SU-DHL-6 (cell line): ENCODE results near the gene EIF3K.

Experiments
- H2AFZ ChIP-seq: fragments of 200-600 bp; sonication (generic); 2 replicates; pipeline ENCODE4 v1.6.1; 2014; ENCODE audit warnings: low read depth, mild to moderate bottlenecking, moderate library complexity, mixed read lengths, antibody characterized with exemption, low read length; ENCODE audit not compliant: severe bottlenecking
- H3F3A ChIP-seq: fragments of 200-600 bp; shearing (Covaris generic); 2 replicates; pipeline ENCODE4 v1.6.0; 2016; ENCODE audit warnings: antibody characterized with exemption, mild to moderate bottlenecking; ENCODE audit not compliant: insufficient read depth
- H3K27ac ChIP-seq: fragments of 200-600 bp; sonication (generic); 2 replicates; pipeline ENCODE4 v1.5.1; 2016; ENCODE audit warnings: low read depth, mild to moderate bottlenecking, low read length, moderate library complexity, mixed read lengths
- H3K27me3 ChIP-seq: fragments of 200-600 bp; sonication (generic), shearing (Covaris generic); 2 replicates; pipeline ENCODE4 v1.6.0; 2014; ENCODE audit warnings: mild to moderate bottlenecking, low read length
- H3K36me3 ChIP-seq: fragments of 200-600 bp; sonication (generic); 2 replicates; pipeline ENCODE4 v1.6.1; 2014; ENCODE audit warnings: mild to moderate bottlenecking, low read length, mixed read lengths
- H3K4me2 ChIP-seq: fragments of 300-600, 200-600 bp; shearing (Covaris generic), sonication (generic); 2 replicates; pipeline ENCODE4 v1.6.0; 2014; ENCODE audit warnings: low read length, low read depth, mild to moderate bottlenecking; ENCODE audit not compliant: poor library complexity, severe bottlenecking
- H3K4me3 ChIP-seq: fragments of 200-600 bp; sonication (generic); 2 replicates; pipeline ENCODE4 v1.5.1; 2014; ENCODE audit warnings: antibody characterized with exemption, low read length, mild to moderate bottlenecking, mixed read lengths; ENCODE audit not compliant: insufficient read depth, poor library complexity, severe bottlenecking
- H3K79me2 ChIP-seq: fragments of 200-600 bp; sonication (generic); 2 replicates; pipeline ENCODE4 v1.6.1; 2014; ENCODE audit warnings: mild to moderate bottlenecking, low read length, moderate library complexity; ENCODE audit not compliant: insufficient read depth
- H3K9ac ChIP-seq: fragments of 200-600 bp; sonication (generic); 2 replicates; pipeline ENCODE4 v1.7.0; 2014; ENCODE audit warnings: mild to moderate bottlenecking, low read length
- H3K9me2 ChIP-seq: fragments of 200-600 bp; sonication (generic); replicated peaks from 2 replicates; pipeline ENCODE4 v1.6.1; 2014; ENCODE audit warnings: low read length; ENCODE audit not compliant: insufficient read depth
- H3K9me3 ChIP-seq: fragments of 200-600 bp; sonication (generic); 2 replicates; pipeline ENCODE4 v1.6.1; 2014; ENCODE audit warnings: low read length, mixed read lengths; ENCODE audit not compliant: insufficient read depth
- H4K20me1 ChIP-seq: fragments of 200-600 bp; sonication (generic); 2 replicates; pipeline ENCODE4 v1.6.1; 2014; ENCODE audit warnings: low read depth, mild to moderate bottlenecking, antibody characterized with exemption, low read length, moderate library complexity, mixed read lengths
- EZH2phosphoT487 ChIP-seq: fragments of 200-600 bp; sonication (generic), shearing (Covaris generic); conservative IDR thresholded peaks from 2 replicates; pipeline ENCODE4 v1.6.1; 2018; ENCODE audit warnings: mild to moderate bottlenecking, antibody characterized with exemption, low read length, moderate library complexity, mixed read lengths
- TF ChIP-seq, protein P1 (sequence below): fragments of 200-600 bp; sonication (generic); IDR thresholded peaks from one replicate; pipeline ENCODE4 v1.5.1; 2017; ENCODE audit warnings: antibody characterized with exemption, mild to moderate bottlenecking, low read length, moderate library complexity; ENCODE audit not compliant: insufficient read depth, poor library complexity, severe bottlenecking

Gene EIF3K

DNA sequence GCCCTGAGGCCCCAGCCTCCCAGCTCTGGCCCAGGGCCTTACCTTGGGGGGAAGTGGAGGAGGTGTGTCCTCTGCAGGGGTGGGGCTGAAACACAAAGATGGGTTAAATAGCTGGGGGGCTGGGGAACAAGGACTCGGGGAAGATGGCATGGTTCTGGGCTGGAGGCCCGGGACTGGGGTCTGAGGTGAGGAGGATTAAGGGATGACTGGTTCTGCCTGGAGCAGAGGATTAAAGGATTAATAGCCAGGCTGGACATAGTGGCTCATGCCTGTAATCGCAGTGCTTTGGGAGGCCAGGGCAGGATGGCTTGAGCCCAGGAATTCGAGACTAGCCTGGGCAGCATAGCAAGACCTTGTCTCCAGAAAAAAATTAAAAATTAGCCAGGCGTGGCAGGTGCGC lies 12.9 kb upstream of the EIF3K start:
- Histone ChIP-seq H3K9ac (no peak overlapping the region), H3K4me3 (no peak overlapping the region), H4K20me1 (no peaks in the 10 kb centered on the region), H3K4me2 (no peak overlapping the region), H3K9me2 (no peaks in the 10 kb centered on the region), H3K9me3 (no peaks in the 10 kb centered on the region), H3K27ac (no peak overlapping the region), H3K27me3 (no peaks in the 10 kb centered on the region), H3K36me3 (peaks cover 7% of the 10 kb centered on the region; the same call in 1 of the 2 replicates), H2AFZ (no peak overlapping the region), H3F3A (0 out of 2 replicates have a peak, but pooled peaks cover 3% of the 10 kb centered on the region), H3K79me2 (no peaks in the 10 kb centered on the region)
- TF ChIP-seq EZH2phosphoT487, result no peak
- TF ChIP-seq, protein P1, sequence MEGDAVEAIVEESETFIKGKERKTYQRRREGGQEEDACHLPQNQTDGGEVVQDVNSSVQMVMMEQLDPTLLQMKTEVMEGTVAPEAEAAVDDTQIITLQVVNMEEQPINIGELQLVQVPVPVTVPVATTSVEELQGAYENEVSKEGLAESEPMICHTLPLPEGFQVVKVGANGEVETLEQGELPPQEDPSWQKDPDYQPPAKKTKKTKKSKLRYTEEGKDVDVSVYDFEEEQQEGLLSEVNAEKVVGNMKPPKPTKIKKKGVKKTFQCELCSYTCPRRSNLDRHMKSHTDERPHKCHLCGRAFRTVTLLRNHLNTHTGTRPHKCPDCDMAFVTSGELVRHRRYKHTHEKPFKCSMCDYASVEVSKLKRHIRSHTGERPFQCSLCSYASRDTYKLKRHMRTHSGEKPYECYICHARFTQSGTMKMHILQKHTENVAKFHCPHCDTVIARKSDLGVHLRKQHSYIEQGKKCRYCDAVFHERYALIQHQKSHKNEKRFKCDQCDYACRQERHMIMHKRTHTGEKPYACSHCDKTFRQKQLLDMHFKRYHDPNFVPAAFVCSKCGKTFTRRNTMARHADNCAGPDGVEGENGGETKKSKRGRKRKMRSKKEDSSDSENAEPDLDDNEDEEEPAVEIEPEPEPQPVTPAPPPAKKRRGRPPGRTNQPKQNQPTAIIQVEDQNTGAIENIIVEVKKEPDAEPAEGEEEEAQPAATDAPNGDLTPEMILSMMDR, result no peak

DNA sequence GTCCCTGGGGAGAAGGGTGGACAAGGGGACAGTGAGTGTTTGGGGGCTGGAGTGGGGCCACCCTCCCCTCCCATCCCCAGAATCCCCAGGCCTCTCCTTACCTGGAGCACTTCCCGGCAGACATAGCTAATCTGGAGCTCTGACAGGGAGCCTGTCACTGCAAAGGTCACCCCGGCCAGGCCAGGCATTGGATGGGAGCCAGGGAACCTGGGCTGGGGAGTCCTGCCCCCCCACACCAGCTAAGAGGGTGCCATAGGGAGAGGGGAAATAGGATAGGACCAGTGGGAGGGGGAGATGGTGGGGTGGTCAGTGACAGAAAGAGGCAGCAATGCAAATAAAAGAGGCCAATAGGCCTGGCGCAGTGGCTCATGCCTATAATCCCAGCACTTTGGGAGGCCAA lies 4.7 kb upstream of the EIF3K start:
- TF ChIP-seq EZH2phosphoT487, result no peak
- TF ChIP-seq, protein P1, result no peak
- Histone ChIP-seq H3K9me3 (no peaks in the 10 kb centered on the region), H3K27ac (no peak overlapping the region), H2AFZ (no peak overlapping the region), H3K9me2 (no peaks in the 10 kb centered on the region), H3F3A (peaks cover 11% of the 10 kb centered on the region), H3K4me2 (no peak overlapping the region), H3K79me2 (peaks cover 27% of the 10 kb centered on the region), H4K20me1 (no peaks in the 10 kb centered on the region), H3K27me3 (no peaks in the 10 kb centered on the region), H3K4me3 (no peak overlapping the region), H3K36me3 (no peaks in the 10 kb centered on the region; the same call in 1 of the 2 replicates), H3K9ac (no peak overlapping the region)

DNA sequence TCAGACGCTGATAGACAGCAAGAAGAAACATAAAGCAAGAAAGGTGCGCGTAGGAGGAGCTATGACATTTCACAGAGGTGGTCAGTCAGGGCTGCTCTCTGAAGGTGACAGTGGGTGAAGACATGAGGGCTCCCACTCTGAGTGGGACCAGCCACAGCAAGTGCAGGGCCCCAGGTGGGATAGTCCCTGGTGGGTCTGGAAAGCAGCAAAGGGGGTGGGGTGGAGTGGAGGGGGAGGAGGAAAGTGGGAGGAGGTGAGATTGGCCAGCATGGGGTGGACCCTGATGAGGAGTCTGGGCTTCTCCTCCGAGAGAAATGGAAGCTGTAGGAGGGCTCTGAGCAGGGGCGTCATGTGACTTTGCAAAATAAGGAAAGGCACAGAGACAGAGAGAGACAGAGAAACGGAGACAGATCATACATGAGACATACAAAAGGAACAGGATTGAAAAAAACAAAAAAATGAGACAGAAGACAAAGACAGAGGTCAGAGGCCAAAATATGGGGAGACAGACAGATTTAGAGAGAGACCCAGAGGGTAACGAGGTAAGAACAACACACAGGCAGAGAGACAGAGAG lies 3.9 kb upstream of the EIF3K start:
- H3K9ac ChIP-seq, result peak overlapping the region; percentile 94
- peaks cover 35% of the 10 kb centered on the region for H3K79me2 ChIP-seq
- H3K9me2 ChIP-seq, result no peaks in the 10 kb centered on the region
- no peak overlapping the region for H2AFZ ChIP-seq
- TF ChIP-seq, protein P1, result no peak
- no peak for TF ChIP-seq EZH2phosphoT487
- no peak overlapping the region for H3K4me3 ChIP-seq
- H3K4me2 ChIP-seq, result peak overlapping the region; percentile 92
- no peaks in the 10 kb centered on the region for H3K9me3 ChIP-seq
- peaks cover 11% of the 10 kb centered on the region for H3F3A ChIP-seq
- H3K27me3 ChIP-seq, result no peaks in the 10 kb centered on the region
- no peaks in the 10 kb centered on the region for H4K20me1 ChIP-seq
- peak overlapping the region; percentile 35; the same call in 1 of the 2 replicates for H3K27ac ChIP-seq
- H3K36me3 ChIP-seq, result no peaks in the 10 kb centered on the region; the same call in 1 of the 2 replicates
